Nephron progenitor cell (in vitro differentiated cells): ENCODE data around the gene FOXQ1.
"Not testable (repeated sequence)": the region's sequence is repeated elsewhere in the genome, so short reads cannot be mapped to it uniquely, and the experiment has no call there.

ENCODE experiments used
- DNase-seq: peaks from one replicate; pipeline ENCODE4 v3.0.0; 2021
- H3K27ac Mint-ChIP-seq: 2 replicates; pipeline ENCODE4 v1.8.0; 2021; ENCODE audit warnings: mild to moderate bottlenecking, moderate library complexity, mixed read lengths
- H3K27me3 Mint-ChIP-seq: 2 replicates; pipeline ENCODE4 v1.8.0; 2021; ENCODE audit warnings: mild to moderate bottlenecking, low read depth, mixed read lengths; ENCODE audit not compliant: poor library complexity
- H3K36me3 Mint-ChIP-seq: 2 replicates; pipeline ENCODE4 v1.8.0; 2021; ENCODE audit warnings: low read depth, mixed read lengths
- H3K4me1 Mint-ChIP-seq: 2 replicates; pipeline ENCODE4 v1.8.0; 2021; ENCODE audit warnings: mixed read lengths
- H3K4me3 Mint-ChIP-seq: 2 replicates; pipeline ENCODE4 v1.8.0; 2021; ENCODE audit warnings: mild to moderate bottlenecking, moderate library complexity, mixed read lengths
- H3K9me3 Mint-ChIP-seq: 2 replicates; pipeline ENCODE4 v1.8.0; 2021; ENCODE audit warnings: mild to moderate bottlenecking, moderate library complexity, mixed read lengths
- CTCF ChIP-seq: fragments of 200-600 bp; sonication (generic); IDR thresholded peaks from 2 replicates; pipeline ENCODE4 v1.5.0; 2021; ENCODE audit warnings: antibody characterized with exemption

Gene FOXQ1

DNA sequence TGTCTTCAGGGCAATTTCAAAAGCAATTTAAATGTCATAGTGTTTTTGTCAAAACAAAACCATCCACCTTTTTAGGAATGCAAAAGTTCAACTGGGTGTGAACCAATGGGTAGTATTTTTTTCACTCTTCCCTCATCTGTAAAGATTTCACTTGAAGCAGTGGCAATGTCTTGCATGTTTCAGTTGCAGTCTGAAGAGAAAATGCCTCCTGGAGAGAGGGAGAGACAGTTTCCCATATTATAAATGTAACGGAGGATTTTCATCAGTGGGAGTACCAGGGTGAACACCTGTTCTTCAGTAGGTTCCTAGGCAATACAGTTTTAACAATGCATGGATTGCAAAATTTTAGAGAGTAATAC lies 3.3 kb downstream of the FOXQ1 start:
- Mint-ChIP-seq H3K36me3 (no peaks in the 10 kb centered on the region), H3K27me3 (peaks cover 75% of the 10 kb centered on the region), H3K4me1 (peaks cover 26% of the 10 kb centered on the region), H3K27ac (no peak overlapping the region), H3K9me3 (peaks cover 9% of the 10 kb centered on the region), H3K4me3 (no peak overlapping the region)
- no peak for TF ChIP-seq CTCF
- DNase-seq = no peak

- Mint-ChIP-seq H3K4me3 (peak overlapping the region; percentile 25), H3K4me1 (peaks cover 22% of the 10 kb centered on the region), H3K27ac (no peak overlapping the region), H3K36me3 (no peaks in the 10 kb centered on the region), H3K9me3 (peaks cover 9% of the 10 kb centered on the region), H3K27me3 (peaks cover 69% of the 10 kb centered on the region)
- no peak for DNase-seq
- TF ChIP-seq CTCF = no peak
These were observed 3.9 kb downstream of the FOXQ1 start for GRCh38 chr6:1315560-1316386.

- DNase-seq = peak; percentile 56
- Mint-ChIP-seq H3K4me1 (peaks cover 16% of the 10 kb centered on the region), H3K36me3 (no peaks in the 10 kb centered on the region), H3K27me3 (peaks cover 64% of the 10 kb centered on the region), H3K9me3 (peaks cover 9% of the 10 kb centered on the region), H3K4me3 (no peak overlapping the region), H3K27ac (no peak overlapping the region)
- no peak for TF ChIP-seq CTCF
These were observed 4.6 kb downstream of the FOXQ1 start for GRCh38 chr6:1316489-1316971.

DNA sequence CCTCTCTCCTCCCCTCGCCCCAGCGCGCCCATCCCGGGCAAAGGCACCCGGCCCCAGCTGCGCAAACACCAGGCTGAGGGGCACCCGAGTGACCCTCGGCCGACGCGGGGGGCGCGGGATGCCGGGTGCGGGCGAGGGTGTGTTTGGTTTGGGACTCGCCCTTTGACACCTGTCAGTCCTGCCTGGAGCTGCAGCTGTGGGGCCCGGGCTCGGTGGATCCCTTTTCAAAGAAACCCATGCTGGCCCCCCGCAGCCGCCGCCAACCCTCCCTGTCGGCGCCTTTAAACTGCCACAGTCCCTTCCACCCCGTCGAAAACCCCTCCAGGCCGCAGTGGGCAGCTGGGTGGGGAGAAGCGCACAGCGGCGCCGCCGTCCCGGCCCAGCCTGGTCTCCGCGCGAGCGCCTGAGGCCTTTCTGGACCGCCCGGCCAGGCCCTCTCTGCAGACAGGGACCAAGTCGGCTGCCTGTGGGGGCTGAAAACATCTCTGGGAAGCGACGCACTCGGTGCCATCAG lies 5.5 kb downstream of the FOXQ1 start:
- no peak overlapping the region for H3K27ac Mint-ChIP-seq
- H3K4me1 Mint-ChIP-seq = peaks cover 13% of the 10 kb centered on the region
- H3K36me3 Mint-ChIP-seq = no peaks in the 10 kb centered on the region
- peaks cover 64% of the 10 kb centered on the region for H3K27me3 Mint-ChIP-seq
- no peak for TF ChIP-seq CTCF
- H3K4me3 Mint-ChIP-seq = no peak overlapping the region
- peaks cover 9% of the 10 kb centered on the region for H3K9me3 Mint-ChIP-seq
- DNase-seq = no peak

GRCh38 chr6:1318036-1318435 lies 6.1 kb downstream of the FOXQ1 start:
- TF ChIP-seq CTCF = no peak

DNA sequence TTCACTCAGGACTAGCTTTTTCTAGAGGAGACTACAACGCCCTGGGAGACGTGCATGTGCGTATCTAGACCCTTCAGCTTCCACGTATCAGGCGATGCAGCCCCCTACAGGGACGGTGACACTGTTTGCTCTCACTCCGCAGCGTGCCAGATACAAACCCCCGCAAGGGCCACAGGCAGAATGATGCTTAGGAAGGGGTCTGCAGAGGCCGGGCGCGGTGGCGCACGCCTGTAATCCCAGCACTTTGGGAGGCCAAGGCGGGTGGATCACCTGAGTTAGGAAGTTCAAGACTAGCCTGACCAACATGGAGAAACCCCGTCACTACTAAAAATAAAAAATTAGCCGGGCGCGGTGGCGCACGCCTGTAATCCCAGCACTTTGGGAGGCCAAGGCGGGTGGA lies 6.7 kb downstream of the FOXQ1 start:
- H3K27me3 Mint-ChIP-seq = peaks cover 61% of the 10 kb centered on the region
- not testable (repeated sequence) for H3K9me3 Mint-ChIP-seq, DNase-seq, H3K4me3 Mint-ChIP-seq, H3K36me3 Mint-ChIP-seq, H3K27ac Mint-ChIP-seq
- peaks cover 11% of the 10 kb centered on the region for H3K4me1 Mint-ChIP-seq

More at GRCh38 chr6:1318036-1318435, 6.1 kb downstream of the FOXQ1 start:
- Mint-ChIP-seq H3K4me3 (peak overlapping the region; percentile 4), H3K36me3 (no peaks in the 10 kb centered on the region), H3K4me1 (peaks cover 11% of the 10 kb centered on the region), H3K27ac (no peak overlapping the region), H3K9me3 (peaks cover 9% of the 10 kb centered on the region), H3K27me3 (peaks cover 62% of the 10 kb centered on the region)
- no peak for DNase-seq
